T-helper 2 cell (primary cell): ENCODE measurements around the gene NMB.
"Not testable (repeated sequence)": the region's sequence is repeated elsewhere in the genome, so short reads cannot be mapped to it uniquely, and the experiment has no call there.

ENCODE experiments used
- DNase-seq, 5 experiments: peaks; one replicate each; pipeline versions ENCODE4 v3.0.0 to v3.0.0-alpha.2; 2012 to 2022
- total RNA-seq, 2 donors: gene quantifications; one replicate each; lab custom pipeline; 2026; lab: John Stamatoyannopoulos, UW

Gene NMB, protein sequence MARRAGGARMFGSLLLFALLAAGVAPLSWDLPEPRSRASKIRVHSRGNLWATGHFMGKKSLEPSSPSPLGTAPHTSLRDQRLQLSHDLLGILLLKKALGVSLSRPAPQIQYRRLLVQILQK
- total RNA-seq, result 2.6 to 5.9 reads per million in 2 donors

DNA sequence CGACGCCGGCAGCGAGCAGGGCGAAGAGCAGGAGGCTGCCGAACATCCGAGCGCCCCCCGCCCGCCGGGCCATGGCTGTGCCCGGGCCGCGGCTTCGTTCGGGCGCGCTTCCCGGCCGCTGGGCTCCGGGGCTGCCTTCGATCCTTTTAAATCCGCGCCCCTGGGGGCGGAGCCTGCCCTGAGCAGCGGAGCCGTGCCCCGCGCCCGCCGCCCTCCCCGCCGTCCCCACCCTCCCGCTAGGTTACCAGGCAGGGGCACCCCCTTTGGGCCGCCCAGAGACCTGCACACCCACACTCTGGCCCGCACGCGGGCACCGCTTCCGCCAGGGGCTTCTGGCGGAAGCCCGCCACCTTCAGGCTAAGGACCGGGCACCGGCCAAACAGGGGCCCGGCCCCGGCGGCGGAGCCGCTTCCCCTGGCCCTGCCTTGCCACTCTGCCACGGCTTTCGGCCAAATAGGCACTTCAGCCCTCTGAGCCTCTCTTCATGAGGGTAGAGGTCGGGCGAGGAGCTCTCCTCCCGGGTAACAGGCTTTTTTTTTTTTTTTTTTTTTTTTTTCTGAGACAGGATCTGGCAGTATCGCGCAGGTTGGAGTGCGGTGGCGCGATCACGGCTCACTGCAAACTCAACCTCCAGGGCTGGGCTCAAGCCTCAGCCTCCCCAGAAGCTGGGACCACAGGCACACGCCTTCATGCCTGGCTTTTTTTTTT is at the start of gene NMB:
Gene NMB, minus strand, starts transcription at position 120 of the 708 bp plus-strand sequence. Its CDS starts 47 bp downstream, at position 73.
- peak; percentile 72 to 90 (median 84) for DNase-seq

DNA sequence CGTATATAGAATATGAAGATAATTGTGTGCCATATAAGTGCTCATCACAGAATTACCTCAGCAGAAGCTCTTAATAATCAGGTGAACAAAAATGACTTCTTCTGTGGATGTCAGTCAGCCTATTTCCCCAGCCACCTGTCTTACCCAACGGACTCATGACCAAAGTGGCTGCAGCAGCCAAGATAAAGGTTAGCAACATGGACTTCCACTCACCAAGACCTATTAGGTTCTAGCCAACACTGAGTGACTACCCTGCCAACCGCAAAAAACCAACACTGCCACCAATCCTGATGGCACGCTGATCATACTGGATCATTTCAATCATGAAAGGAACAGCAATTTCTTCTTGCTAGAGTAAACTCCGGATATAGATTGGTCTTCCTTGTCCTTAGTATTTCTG is 45.8 kb upstream of the NMB start:
- DNase-seq, result no peak

DNA sequence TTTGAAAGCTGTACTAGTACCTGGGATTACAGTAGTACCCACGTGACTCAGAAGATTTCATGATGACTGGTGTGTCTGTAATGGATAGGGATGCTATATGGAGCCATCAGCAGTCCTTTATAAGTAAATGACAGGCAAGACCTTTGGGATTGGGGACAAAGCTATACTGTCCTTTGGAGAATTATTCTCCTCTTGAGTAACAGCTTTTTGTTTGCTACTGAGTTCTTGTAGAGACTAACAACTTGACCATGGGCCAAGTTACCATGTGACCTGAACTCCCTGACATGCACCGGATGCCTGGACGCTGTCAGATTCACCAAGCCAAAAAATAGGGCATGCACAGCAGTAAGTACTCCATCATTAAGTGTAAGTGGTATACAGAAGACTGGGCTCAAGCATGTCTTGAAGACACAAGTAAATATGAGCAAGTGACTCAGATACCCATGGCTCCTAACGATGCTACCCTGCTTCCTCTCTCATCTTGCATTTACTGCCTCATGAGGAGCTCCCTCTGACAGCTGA is 45.0 kb upstream of the NMB start:
- DNase-seq, result no peak

DNA sequence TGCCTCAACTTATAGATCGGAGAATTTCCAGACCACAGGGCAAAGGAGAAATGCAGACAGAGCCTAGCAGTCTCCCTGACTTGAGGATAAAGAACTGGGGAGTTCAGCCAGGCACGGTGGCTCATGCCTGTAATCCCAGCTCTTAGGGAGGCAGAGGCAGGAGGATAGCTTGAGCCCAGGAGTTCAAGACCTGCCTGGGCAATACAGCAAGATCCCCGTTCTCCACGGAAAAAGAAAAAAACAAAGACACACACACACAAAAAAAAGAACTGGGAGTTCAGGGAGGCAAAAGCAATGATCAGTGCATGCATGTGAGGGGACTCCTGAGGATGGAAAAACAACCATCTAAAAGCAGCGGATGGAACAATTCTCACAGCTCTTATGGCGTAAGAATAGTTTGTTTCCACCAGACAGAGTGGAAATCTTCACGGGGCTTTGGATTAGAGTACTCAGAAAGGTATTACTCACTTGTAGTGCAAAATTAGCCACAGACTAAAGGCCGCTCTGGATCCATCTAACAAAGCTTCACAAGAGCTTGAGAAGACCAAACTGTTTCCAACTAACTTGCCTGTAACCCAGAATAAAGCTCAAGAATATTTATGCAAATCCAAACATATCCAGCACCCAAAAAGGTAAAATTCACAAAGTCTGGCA is 41.7 kb upstream of the NMB start:
- no peak for DNase-seq

DNA sequence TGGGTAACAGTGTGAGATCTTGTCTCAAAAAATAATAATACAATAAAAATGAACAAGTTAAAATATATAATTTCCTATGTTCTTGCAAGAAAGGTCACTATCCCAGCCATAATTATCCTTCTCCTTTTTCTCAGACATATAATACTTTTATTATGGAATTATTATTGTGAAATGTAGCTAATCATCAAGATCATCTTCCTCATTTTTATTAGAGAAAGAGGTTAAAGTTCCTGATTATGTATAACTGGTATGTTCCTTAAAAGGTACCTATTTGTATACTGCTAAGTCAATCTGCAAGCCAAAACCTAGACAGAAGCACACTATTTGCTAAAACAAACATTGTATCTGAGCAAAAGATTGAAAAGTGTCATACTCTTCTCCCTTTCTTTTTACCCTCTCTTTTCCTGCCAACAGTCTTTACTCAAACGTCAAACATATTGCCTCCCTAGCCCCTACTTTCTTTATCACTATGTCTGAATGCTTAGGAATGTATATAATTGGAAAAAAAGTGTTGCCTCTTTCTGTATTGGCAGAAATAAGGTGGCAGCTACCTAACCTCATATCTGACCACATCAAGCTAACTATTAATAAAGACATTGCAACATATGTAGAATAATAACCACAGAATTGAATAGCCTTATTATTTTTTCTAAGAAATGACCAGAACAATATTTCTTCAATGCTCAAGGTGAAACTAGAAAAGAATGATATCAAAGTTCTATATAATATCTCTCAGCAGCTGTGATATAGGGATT is 39.4 kb upstream of the NMB start:
- DNase-seq, result no peak

DNA sequence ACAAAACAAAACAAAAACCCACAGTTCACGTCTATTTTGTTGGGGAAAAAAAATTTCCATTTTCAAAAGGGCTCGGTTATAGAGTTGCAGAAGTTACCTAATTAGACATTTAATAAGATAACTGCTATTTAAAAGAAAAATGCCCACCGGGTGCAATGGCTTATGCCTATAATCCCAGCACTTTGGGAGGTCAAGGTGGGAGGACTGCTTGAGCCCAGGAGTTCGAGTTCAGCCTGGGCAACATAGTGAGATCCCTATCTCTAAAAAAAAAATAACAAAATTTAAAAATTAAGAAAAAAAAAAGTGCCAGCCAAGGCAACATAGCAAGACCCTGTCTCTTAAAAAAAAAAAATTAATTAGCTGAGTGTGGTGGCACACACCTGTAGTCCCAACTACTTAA is 38.8 kb upstream of the NMB start:
- no peak for DNase-seq

DNA sequence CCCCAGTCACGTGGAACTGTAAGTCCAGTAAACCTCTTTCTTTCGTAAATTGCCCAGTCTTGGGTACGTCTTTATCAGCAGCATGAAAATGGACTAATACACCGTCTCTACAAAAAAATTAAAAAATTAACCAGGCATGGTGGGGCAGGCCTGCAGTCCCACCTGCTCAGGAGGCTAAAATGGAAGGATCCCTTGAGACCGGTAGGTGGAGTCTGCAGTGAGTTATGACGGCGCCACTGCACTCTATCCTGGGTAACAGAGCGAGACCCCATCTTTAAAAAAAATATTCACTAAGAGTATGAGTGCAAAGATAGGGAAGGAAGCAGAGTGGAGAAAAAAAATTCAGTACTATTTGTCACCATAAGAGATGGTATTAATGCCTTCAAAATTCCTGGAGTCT is 32.3 kb upstream of the NMB start:
- no peak for DNase-seq

DNA sequence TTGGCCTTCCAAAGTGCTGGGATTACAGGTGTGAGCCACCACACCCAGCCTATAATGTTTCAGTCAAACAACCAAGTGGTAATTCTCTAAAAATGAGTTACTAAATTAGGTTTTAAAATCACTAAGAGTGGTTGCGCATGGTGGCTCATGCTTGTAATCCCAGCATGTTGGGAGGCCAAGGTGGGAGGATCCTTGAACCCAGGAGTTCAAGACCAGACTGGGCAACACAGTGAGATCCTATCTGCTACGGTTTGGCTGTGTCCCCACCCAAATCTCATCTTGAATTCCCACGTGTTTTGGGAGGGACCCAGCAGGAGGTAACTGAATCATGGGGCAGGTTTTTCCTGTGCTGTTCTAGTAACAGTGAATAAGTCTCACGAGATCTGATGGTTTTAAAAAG is 31.9 kb upstream of the NMB start:
- DNase-seq, result no peak

DNA sequence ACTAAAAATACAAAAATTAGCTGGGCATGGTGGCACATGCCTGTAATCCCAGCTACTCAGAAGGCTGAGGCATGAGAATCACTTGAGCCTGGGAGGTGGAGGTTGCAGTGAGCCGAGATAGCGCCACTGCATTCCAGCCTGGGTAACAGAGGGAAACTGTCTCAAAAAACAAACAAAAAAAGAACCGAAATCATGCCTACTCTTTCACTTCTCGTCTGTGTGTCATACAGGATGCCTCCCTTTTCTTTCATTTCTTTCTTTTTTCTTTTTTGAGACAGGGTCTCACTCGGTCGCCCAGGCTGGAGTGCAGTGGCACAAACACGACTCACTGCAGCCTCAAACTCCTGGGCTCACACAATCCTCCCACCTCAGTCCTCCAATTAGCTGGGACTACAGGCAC is 28.4 kb upstream of the NMB start:
- not testable (repeated sequence) for DNase-seq

DNA sequence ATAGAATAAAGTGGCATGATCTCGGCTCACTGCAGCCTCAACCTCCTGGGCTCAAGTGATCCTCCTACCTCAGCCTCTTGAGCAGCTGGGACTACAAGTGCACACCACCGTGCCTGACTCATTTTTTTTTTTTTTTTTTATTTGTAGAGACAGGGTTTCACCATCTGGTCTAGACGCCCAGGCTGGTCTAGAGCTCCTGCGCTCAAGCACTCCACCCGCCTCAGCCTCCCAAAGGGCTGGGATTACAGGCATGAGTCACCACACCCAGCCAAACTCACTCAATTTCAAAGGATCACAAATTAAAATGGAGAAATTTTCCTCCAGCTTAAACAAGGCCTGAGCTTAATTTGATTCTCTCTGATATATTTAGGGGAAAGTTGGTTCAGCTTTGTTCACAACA is 27.3 kb upstream of the NMB start:
- no peak for DNase-seq

DNA sequence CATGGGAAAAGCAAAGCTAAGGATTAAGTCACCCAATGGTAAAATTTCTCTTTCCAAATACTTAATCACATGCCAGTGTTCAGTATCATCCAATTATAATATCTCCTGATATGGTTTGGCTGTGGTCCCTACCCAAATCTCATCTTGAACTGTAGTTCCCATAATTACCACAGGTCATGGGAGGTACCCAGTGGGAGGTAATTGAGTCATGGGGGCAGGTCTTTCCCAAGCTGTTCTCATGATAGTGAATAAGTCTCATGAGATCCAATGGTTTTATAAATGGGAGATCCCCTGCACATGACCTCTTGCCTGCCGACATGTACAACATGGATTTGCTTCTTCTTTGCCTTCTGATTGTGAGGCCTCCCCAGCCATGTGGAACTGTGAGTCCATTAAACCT is 26.1 kb upstream of the NMB start:
- DNase-seq, result no peak

DNA sequence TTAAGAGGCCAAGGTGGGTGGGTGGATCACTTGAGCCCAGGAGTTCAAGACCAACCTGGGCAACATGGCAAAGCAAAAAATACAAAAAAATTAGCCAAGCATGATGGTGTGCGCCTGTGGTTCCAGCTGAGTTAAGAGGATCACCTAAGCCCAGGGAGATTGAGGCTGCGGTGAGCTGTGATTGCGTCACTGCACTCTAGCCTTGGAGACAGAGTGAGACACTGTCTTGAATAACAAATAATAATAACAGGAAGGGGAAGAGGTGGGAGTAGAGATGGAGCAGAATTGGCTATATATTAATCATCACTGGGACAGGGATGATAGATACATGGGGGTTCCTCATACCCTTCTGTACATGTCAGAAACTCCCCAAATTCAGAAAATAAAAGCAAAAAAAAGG is 23.8 kb upstream of the NMB start:
- peak in 4 of 5 experiments; percentile 4 to 80 (median 46) for DNase-seq

DNA sequence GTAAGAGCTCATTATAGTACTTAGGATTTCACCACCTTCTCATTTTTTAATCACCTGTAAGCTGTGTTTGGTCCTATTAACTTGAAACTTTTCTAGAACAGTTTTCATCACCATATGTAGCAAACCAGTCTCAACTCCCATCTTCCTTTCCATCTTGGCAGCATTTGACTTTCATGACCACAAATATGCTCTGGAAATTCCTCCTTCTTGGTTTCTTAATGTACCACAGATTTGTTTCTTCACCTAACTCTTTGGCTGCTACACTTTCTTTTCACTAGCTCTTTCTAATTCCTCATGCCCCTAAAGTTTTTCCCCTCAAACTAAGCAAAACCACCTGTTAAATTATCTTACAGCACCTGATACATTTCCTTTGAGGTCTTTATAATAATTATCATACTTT is 13.2 kb upstream of the NMB start:
- DNase-seq, result no peak

DNA sequence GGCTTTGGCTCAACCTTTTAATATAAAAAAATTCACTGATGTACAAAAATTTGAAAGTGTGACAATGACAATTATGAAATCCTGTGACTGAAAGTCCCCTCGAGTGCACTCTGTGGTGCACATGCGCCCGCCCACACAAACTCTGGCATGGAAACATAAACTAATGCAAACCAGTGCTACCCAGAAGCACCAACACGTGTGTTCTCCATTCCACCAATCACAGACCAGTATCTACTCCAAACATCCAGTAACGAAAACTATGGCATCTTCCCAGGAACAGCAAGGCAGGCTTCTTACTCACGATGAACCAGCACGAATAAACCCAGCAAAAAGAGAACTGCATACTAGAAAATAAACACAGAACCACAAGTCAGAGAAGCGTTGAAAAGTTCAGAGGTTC is 11.7 kb upstream of the NMB start:
- no peak for DNase-seq

DNA sequence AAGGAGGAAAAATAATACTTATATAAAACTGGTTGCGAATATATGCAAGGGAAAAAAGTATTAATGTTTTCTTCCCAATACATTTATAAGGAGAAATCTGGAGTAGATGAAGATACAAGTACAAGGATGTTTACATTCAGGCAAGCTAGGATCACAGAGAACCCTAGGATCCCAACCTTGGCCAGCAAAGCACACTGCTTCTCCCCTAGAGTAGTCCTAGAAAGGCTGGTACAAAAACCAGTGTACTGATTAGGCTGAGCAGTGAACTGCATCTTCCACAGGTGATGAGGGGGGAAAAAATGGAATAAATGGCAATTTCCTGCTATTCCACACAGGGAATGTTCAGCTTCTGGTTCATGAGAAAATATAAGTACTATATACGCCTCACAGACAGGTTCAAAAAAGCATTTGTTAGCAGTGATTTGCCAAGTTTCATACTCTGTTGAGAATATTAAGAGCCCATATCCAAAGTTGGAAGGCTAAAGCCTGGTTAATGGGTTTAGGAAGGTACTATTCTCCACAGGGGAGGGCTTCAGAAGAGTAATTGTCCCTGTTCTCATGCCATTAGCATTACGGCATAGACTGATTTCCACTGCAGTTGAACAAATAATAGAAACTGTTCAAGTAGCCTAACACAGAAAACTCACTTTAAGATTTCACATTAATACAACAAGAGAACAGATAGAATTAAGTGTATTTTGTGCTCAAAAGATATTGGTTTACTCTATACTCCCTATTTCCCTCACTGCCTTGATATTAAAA is 10.4 kb upstream of the NMB start:
- no peak for DNase-seq

DNA sequence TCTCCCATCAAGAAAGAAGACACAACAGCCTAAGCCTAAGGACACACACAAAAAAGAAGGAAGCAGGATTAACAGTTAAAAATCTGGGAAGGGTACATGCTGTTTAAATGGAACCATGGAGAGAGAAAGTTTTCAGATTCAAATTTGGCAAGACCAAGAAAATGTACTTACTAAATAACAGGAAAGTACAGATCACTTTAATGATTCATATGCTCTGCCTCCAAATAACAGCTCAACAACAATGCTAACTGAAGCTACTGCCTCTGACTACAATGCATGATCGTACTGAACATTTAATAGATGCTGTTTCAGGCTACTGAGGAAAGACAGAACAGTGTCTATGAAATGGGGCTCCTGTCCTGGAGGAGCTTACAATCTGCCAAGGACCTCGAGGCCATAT is 8.4 kb upstream of the NMB start:
- DNase-seq, result no peak

DNA sequence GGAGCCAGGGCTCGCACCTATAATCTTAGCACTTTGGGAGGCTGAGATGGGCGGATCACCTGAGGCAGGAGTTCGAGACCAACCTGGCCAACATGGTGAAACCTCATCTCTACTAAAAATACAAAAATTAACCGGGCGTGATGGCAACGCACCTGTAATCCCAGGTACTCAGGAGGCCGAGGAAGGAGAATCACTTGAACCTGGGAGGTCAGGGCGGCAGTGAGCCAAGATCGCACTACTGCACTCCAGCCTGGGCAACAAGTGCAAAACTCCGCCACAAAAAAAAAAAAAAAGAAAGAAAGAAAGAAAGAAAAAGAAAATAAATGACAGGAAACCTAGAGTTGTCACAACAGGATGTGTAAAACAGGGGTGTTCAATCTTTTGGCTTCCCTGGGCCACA is 3.0 kb upstream of the NMB start:
- no peak for DNase-seq

DNA sequence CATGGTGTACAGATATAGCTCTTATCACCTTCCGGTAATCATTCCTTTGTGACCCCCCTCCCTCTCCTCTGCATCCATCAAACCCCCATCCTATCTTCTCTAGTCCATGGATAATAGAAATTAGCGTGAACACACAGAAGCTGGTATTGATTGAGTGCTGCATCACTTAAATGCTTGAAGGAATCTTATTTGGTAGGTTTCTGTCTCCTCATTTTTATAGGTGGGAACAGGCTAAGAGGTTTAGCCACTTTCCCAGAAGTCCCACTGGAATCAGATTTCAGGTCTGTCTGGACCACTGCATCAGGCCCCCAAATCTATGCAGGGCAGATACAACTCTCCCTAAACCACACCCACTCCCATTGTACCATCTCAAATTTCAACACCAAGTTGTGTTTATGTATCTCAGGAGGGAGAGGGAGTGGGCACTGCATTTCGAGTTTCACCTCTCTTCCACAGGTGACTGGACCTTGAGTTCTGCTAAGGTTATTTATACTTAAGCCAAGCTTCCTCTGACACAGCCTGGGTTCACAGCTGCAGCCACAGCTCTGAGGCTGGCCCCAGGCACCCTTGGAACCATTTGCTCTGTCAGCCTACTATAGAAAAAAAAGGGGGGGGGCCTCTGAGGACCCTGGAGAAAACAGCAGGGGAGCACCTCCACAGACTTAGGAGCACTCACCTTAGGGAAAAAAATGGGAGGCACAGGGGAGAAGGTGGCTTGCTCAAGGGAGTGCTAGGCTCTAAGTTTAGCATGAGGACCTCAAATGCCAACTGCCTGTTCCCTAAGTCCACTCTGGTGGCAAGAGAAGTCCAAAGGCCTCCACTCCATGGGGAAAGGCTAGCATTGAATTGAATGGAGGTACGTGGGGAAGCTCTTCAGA is 2.1 kb upstream of the NMB start:
- DNase-seq, result no peak

DNA sequence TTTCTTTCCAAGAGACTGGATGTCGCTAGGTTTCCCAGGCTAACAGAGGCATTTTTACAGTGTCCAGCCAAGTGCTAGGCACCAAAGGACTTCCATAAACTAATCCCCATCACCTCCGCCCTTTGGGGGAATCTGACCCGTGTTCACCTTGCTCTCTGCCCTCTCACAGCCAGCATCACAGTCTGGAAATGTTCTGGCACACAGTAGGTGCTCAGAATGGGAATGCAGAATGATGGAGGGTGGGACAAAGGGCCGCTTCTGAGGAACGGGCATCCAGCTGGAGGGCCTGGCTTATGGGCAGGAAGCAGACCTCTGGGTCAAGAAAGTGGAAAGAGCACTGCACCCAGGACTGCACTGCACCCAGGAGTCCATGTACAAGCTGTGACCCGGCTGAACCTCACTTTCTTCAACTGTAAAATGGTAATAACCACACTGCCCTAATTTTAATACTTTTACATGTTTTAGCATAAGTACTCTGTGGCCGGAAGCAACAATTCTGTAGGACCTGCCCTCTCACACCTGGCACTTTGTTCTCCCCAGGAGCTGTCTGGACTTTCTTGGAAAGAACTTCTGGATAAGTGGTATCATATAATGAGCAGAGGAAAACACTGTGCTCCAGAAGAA is 901 bp upstream of the NMB start:
- no peak for DNase-seq

DNA sequence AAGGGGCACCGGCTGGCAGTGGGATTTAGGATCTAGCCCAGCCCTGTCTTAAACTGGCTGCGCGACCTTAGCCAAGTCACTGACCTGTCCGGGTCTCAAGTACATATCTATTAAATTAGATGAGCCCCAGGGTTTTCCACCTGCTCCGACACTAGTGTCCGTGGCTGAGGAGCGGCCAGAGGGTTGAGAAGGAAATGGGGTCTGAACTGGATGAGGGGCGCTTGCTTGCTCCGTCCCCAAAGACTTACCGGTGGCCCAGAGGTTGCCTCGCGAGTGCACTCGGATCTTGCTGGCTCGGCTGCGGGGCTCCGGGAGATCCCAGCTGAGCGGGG is 285 bp downstream of the NMB start:
- DNase-seq, result no peak

DNA sequence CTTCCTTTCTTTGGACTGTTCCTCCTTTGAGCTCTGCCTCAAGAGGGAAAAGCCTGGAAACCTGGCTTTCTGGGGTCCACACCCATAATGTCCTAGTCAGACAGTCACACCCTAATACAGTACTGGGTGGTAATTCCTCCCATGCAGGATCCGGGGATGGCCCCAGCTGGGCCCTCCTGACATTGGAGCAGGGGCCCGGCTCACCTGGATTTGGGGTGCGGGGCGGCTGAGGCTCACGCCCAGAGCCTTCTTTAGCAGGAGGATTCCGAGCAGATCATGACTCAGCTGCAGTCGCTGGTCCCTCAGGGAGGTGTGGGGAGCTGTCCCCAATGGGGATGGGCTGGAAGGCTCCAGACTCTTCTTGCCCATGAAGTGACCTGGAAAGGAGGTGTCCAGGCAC is 1.0 kb downstream of the NMB start:
- DNase-seq, result no peak
